HG02623 (cell line): ENCODE measurements around the gene MAMDC2.

Source experiments
- ATAC-seq: cut with Tn5 transposase; IDR thresholded peaks from one replicate; pipeline ENCODE4 v1.9.1; 2021; ENCODE audit warnings: moderate library complexity; ENCODE audit not compliant: unreplicated experiment

MAMDC2 gene, protein sequence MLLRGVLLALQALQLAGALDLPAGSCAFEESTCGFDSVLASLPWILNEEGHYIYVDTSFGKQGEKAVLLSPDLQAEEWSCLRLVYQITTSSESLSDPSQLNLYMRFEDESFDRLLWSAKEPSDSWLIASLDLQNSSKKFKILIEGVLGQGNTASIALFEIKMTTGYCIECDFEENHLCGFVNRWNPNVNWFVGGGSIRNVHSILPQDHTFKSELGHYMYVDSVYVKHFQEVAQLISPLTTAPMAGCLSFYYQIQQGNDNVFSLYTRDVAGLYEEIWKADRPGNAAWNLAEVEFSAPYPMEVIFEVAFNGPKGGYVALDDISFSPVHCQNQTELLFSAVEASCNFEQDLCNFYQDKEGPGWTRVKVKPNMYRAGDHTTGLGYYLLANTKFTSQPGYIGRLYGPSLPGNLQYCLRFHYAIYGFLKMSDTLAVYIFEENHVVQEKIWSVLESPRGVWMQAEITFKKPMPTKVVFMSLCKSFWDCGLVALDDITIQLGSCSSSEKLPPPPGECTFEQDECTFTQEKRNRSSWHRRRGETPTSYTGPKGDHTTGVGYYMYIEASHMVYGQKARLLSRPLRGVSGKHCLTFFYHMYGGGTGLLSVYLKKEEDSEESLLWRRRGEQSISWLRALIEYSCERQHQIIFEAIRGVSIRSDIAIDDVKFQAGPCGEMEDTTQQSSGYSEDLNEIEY

DNA sequence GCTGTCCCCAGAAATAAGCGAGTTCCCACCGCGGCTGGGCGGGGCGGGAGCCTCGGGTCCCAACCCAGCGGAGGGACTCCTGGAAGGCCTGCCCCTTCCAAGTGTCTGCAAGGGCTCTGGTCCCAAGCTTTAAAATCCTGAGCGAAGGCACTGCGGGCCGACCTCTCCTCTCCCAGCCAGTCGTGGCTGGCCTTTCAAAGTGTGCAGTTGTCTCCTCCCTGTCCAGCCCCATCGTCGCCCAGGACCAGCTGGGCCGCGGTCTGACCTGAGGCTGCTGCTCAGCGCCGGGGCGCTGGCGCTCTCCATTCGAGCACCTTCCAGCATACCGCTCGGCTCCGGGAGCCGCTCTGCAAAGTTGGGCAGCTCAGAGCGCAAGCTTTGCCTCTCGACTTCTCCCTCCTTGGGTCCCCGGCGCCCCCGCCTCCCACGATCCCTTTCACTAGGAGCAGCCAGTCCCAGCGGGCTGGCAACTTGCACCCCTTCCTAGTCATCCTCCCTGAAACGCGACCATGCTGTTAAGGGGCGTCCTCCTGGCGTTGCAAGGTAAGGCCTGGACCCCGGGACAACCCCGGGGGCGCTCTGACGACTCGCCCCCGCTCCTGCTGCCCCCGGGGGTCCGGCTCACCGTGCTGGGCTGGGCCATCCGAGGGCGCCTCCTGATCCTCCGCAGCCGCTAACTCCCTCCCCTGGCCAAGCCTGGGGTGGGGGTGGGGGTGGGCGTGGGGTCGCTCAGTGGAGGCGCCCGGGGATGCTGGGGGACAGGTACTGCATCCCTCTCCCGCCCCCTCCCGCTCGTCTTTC lies at the start of gene MAMDC2:
Gene MAMDC2 (plus strand): TSS at position 160 of the 801 bp plus-strand sequence. CDS start 350 bp downstream, at position 510.
- no peak for ATAC-seq

- ATAC-seq, result no peak
Observed at GRCh38 chr9:69995846-69996245, 47.8 kb upstream of the MAMDC2 start.

- ATAC-seq, result no peak
Observed at GRCh38 chr9:69996967-69997366, 46.7 kb upstream of the MAMDC2 start.

DNA sequence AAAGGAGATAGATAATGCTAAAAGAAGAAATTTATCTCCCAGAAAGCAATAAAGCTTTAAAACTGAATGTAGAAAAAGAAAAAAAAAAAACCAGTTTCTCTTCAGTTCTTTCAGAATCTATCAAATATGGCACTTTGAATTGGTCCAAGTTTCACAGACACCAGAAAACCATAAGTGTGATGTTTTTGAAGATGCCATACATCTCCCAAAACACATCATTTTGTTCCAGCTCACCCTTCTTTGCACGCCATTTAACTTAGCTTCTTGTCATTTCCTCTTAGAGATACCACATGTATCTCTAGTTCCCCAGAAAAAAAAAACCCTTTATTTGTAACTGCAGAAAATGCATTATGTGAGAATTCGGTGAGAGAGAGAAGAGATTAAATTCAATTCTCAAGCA lies 46.1 kb upstream of the MAMDC2 start:
- ATAC-seq, result no peak

GRCh38 chr9:69999315-69999714 lies 44.3 kb upstream of the MAMDC2 start:
- ATAC-seq, result no peak

GRCh38 chr9:70000469-70000868 lies 43.2 kb upstream of the MAMDC2 start:
- no peak for ATAC-seq

DNA sequence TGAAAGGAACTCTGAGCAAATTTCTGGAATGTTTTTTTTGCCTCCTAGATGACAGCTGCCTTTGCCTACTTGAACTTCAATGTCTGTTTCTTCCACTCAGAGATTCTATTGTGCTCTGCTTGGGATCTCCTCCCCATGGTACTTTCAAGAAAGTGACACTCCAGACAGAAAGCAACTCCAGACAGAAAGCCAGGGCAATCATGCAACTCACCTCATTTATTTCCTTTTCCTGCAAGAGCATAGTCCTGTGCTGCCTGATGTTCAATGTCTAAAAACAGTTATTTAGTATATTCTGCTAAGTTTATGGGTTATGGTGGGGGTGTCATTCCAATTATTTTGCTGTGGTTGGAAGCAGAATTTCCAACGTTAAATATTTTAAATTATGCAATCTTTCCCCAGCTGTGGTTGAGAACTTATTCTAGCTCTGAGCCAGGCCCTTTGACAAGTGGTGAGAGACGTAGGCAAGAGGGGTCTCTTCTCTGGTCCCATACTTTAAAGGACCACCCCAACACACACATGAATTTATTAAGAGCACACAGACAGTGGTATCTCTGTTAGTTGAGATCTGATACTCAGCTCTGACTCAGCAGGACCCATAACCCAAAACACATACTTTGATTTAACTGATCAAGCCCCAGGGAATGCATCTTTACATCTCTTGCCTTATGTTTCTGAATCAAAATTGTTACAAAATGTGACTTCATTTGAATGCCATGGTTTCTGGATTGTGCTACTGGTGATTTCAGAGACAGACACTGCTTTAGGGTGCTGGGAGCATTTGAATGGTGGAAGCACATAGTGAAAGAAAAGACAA lies 39.5 kb upstream of the MAMDC2 start:
- no peak for ATAC-seq

- no peak for ATAC-seq
Observed at GRCh38 chr9:70006306-70006705, 37.3 kb upstream of the MAMDC2 start.

DNA sequence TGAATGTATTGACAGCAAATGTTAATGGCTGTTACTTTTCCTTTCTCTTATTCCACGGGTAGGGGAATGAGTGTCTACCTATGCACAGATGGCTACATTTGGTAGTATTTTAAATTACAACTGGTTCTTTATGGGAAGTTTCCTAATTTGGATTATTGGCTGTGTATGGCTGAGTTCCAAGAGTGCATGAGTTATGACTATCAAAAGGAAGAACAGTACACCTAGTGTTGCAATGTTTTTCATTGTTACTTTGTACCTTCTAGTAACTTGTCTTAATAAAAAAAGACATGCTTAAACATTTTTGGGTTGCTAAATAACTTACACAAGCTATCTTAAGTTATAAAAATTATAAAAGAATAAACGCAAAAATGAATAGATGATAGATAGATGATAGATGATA lies 35.8 kb upstream of the MAMDC2 start:
- ATAC-seq, result no peak

DNA sequence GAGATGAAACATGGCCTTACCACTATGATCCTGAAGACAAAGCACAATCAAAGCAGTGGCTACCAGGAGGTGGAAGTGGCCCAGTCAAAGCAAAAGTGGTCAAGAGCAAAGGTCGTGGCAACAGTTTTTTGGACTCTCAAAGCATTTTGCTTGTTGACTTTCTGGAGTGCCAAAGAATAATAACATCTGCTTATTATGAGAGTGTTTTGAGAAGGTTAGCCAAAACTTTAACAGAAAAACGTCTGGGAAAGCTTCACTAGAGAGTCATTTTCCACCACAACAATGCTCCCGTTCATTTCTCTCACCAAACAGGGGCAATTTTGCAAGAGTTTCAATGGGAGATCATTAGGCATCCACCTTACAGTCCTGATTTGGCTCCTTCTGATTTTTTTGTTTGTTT lies 33.6 kb upstream of the MAMDC2 start:
- ATAC-seq, result no peak

DNA sequence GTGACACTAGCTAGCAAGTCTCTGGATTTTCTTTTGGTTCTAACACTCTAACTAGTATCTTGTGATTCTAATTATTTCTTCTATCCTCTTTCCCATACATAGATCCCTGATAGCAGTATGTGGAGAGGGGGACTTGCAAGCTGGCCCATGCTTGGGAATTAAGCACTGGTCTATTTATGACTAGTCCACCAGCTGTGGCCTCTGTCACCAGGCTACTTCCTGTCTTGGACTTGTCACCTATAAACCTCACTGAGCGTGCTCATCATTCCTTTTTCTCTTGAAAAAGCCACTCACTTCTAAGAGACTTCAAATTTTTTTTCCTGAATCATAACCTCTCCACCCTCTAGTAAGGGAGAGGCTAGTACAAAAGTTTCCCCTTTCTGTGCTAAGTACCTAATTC lies 32.3 kb upstream of the MAMDC2 start:
- ATAC-seq, result no peak

- ATAC-seq, result no peak
Observed at GRCh38 chr9:70012569-70012968, 31.1 kb upstream of the MAMDC2 start.

DNA sequence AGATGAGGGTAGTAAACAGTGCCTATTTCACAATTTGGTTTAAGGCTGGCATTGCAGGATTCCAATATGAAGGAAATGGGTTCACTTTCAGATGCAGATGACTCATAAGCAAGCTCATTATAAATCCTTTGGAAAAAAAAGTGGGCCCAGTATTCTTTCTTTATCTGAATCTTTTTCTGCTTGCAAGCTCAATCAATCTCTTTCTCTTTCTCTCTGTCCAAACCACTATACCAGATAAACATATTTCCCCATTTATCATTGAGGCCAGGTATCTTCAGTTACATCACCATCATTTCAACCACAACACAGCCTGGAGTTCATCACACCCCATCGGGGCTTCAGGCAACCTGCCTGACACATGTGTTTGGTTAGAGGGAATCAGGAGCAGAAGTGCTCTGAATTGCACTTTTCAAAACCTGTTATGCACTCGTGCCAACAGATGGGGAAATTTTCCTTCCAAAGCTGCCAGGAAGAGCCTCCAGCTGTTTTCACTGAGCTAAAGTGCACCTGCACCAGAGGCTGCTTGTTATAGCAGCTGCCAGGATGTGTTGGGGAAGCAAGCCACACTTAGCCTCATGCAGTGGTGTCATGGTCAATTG lies 30.0 kb upstream of the MAMDC2 start:
- ATAC-seq, result no peak

- ATAC-seq, result no peak
Observed at GRCh38 chr9:70015099-70015498, 28.5 kb upstream of the MAMDC2 start.

DNA sequence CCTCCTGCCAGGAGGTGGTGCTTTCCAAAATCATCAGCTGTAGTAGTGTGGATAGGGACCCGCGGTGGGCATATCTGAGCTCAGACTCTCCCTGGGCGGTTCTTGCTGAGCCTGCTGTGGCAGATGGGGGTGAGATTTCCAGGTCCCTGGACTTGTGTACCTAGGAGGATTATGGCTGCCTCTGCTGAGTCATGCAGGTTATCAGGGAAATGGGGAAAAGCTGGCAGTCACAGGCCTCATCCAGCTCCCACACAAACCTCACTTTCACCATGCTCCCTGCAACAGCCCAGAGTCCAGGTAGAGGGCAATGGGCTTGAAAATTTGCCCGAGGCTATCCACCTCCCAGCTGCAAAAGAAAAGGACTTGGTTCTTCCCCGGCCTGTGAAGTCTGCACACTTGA lies 23.4 kb upstream of the MAMDC2 start:
- ATAC-seq, result no peak

GRCh38 chr9:70020991-70021571 lies 22.6 kb upstream of the MAMDC2 start:
- no peak for ATAC-seq

DNA sequence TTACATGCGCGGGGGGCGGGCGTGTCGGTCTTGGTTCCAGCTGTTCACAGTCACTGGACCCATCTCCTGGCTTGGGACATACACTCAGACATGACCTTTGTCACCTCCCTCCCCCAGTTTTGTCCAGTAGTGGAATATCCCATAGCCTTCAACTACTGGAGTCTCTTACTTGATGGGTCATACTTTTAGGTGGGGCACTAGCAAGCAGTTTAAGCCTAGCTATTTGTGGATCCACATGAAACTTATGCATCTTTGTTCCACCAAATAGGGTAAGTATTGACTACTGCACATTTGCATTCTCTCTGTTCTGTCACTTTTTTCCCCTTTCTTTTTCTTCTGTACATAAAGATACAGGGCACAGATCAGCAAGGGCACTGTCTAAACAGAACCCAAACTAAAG lies 15.4 kb upstream of the MAMDC2 start:
- no peak for ATAC-seq

GRCh38 chr9:70030156-70030555 lies 13.5 kb upstream of the MAMDC2 start:
- ATAC-seq, result no peak

DNA sequence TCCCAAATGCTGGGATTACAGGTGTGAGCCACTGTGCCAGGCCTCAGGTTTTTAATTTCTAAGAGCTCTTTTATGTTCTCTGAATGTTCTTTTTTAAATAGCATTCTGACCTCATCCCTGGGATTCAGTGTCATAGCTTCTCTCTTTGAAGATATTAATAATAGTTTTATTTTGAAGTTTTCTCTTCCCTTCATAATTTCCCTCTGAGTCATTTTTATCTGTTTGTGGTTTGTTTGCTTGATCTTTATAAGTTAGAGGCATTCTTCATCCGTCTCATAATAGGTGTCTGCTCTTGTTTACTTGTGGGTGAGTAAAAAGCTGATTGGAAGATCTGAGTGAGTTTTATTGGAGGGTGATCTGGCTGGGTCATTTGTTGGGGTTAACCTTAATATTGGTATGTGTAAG lies 12.5 kb upstream of the MAMDC2 start:
- ATAC-seq, result no peak

GRCh38 chr9:70034271-70034711 lies 9.4 kb upstream of the MAMDC2 start:
- ATAC-seq, result no peak
